HG02884 (cell line): Measurements from ENCODE around the gene ACAT2.
"Not testable (repeated sequence)": the region's sequence is repeated elsewhere in the genome, so short reads cannot be mapped to it uniquely, and the experiment has no call there.

Source experiments
- ATAC-seq: cut with Tn5 transposase; IDR thresholded peaks from one replicate; pipeline ENCODE4 v1.9.1; 2021; ENCODE audit warnings: mild to moderate bottlenecking, moderate library complexity; ENCODE audit not compliant: unreplicated experiment

ACAT2 gene

GRCh38 chr6:159762681-159763293, 942 bp downstream of the ACAT2 start:
- peak; percentile 5 for ATAC-seq

- ATAC-seq, result no peak
Observed at GRCh38 chr6:159766906-159767305, 5.1 kb downstream of the ACAT2 start.

GRCh38 chr6:159769470-159769869, 7.6 kb downstream of the ACAT2 start:
- no peak for ATAC-seq

GRCh38 chr6:159772196-159772595, 10.4 kb downstream of the ACAT2 start:
- ATAC-seq, result no peak

- ATAC-seq, result no peak
Observed at GRCh38 chr6:159777240-159777904, 15.5 kb downstream of the ACAT2 start.

GRCh38 chr6:159778131-159778530, 16.3 kb downstream of the ACAT2 start:
- ATAC-seq, result no peak

- ATAC-seq, result no peak
Observed at GRCh38 chr6:159778542-159779103, 16.8 kb downstream of the ACAT2 start.

- no peak for ATAC-seq
Observed at GRCh38 chr6:159788276-159788675, 26.4 kb downstream of the ACAT2 start.

- ATAC-seq, result no peak
Observed at GRCh38 chr6:159788753-159789376, 27.0 kb downstream of the ACAT2 start.

- peak; percentile 66 for ATAC-seq
Observed at GRCh38 chr6:159789377-159790148, 27.7 kb downstream of the ACAT2 start, which contains the start of gene TCP1. Gene TCP1, minus strand, starts transcription at chr6:159789602. Its CDS starts 134 bp downstream, at chr6:159789468.

- peak; percentile 83 for ATAC-seq
Observed at GRCh38 chr6:159790149-159790955, 28.5 kb downstream of the ACAT2 start, which contains the start of gene MRPL18. Gene MRPL18, plus strand, starts transcription at chr6:159790467. Its CDS starts 121 bp downstream, at chr6:159790588.

GRCh38 chr6:159790956-159791598, 29.2 kb downstream of the ACAT2 start:
- ATAC-seq, result no peak

GRCh38 chr6:159794976-159795375, 33.1 kb downstream of the ACAT2 start:
- ATAC-seq, result not testable (repeated sequence)

GRCh38 chr6:159797554-159797953, 35.7 kb downstream of the ACAT2 start:
- no peak for ATAC-seq

- no peak for ATAC-seq
Observed at GRCh38 chr6:159800141-159800865, 38.5 kb downstream of the ACAT2 start, which contains the start of gene PNLDC1. Gene PNLDC1, plus strand, starts transcription at chr6:159800276. Its CDS starts 32 bp downstream, at chr6:159800308.

- no peak for ATAC-seq
Observed at GRCh38 chr6:159801935-159802334, 40.1 kb downstream of the ACAT2 start.

- no peak for ATAC-seq
Observed at GRCh38 chr6:159804504-159804903, 42.7 kb downstream of the ACAT2 start.

GRCh38 chr6:159805440-159806020, 43.7 kb downstream of the ACAT2 start:
- no peak for ATAC-seq
